Dermis microvascular lymphatic vessel endothelial cell (primary cell): ENCODE results near the gene CLSTN1. TPM values are rescaled to one million over a fixed set of nuclear protein-coding genes. Genes with fewer than 3 reads are reported as not detected.
"Not testable (repeated sequence)": the region's sequence is repeated elsewhere in the genome, so short reads cannot be mapped to it uniquely, and the experiment has no call there.

Experiments used
- DNase-seq, 2 donors: peaks; one replicate each; pipeline versions ENCODE4 v3.0.0 to v3.0.0-alpha.2; 2010; ENCODE audit warnings: low read depth in 2 of 2
- total RNA-seq: library from RNA; depleted of rRNA; stranded (reverse); fragments of >200 nt; gene quantifications from 2 replicates; pipeline ENCODE4 v1.2.1, GENCODE V29; 2014

CLSTN1 gene
- total RNA-seq, 1 donor from 2014 or later = 43.8 TPM

- no peak for DNase-seq
Observed at GRCh38 chr1:9798236-9799130, 25.3 kb downstream of the CLSTN1 start.

- DNase-seq = no peak
Observed at GRCh38 chr1:9797049-9797448, 26.7 kb downstream of the CLSTN1 start.

GRCh38 chr1:9794081-9794480 lies 29.7 kb downstream of the CLSTN1 start:
- no peak for DNase-seq

- DNase-seq = no peak
Observed at GRCh38 chr1:9793291-9793690, 30.5 kb downstream of the CLSTN1 start.

- DNase-seq = no peak
Observed at GRCh38 chr1:9792156-9793042, 31.4 kb downstream of the CLSTN1 start.

GRCh38 chr1:9789700-9790099 lies 34.1 kb downstream of the CLSTN1 start:
- not testable (repeated sequence) for DNase-seq

- DNase-seq = no peak
Observed at GRCh38 chr1:9787702-9788101, 36.1 kb downstream of the CLSTN1 start.

GRCh38 chr1:9785406-9785805 lies 38.4 kb downstream of the CLSTN1 start:
- no peak for DNase-seq

GRCh38 chr1:9784508-9785133 lies 39.1 kb downstream of the CLSTN1 start:
- DNase-seq = peak; percentile 61 to 77

- DNase-seq = no peak
Observed at GRCh38 chr1:9782897-9783296, 40.9 kb downstream of the CLSTN1 start.

GRCh38 chr1:9782116-9782751 lies 41.5 kb downstream of the CLSTN1 start:
- no peak for DNase-seq

- no peak for DNase-seq
Observed at GRCh38 chr1:9780554-9781110, 43.1 kb downstream of the CLSTN1 start.

GRCh38 chr1:9778905-9779304 lies 44.9 kb downstream of the CLSTN1 start:
- DNase-seq = no peak

- no peak for DNase-seq
Observed at GRCh38 chr1:9776685-9777084, 47.1 kb downstream of the CLSTN1 start.

- no peak for DNase-seq
Observed at GRCh38 chr1:9774712-9775679, 48.8 kb downstream of the CLSTN1 start.

- no peak for DNase-seq
Observed at GRCh38 chr1:9770298-9770697, 53.5 kb downstream of the CLSTN1 start.

GRCh38 chr1:9768983-9769382 lies 54.8 kb downstream of the CLSTN1 start:
- DNase-seq = no peak

GRCh38 chr1:9767964-9768668 lies 55.6 kb downstream of the CLSTN1 start:
- DNase-seq = no peak

- peak in 1 of 2 donors; percentile 11 for DNase-seq
Observed at GRCh38 chr1:9766759-9767442, 56.9 kb downstream of the CLSTN1 start.
